Heart left ventricle (tissue), 13 donors: ENCODE measurements around the gene PYGM.

Experiments used
- CTCF ChIP-seq, 12 donors: fragments of 200-600 bp; sonication (generic) in 4 of 12; IDR thresholded peaks; one replicate each; pipeline versions ENCODE4 v1.5.0 to v1.8.0; 2018 to 2022; ENCODE audit warnings: antibody characterized with exemption in 12 of 12, mild to moderate bottlenecking in 5 of 12
- POLR2A ChIP-seq, 2 donors: fragments of 450-650 bp; IDR thresholded peaks; one replicate each; pipeline ENCODE4 v1.6.1; 2017; ENCODE audit warnings: antibody characterized with exemption in 2 of 2, mild to moderate bottlenecking in 2 of 2, moderate library complexity in 2 of 2
- donor health status: ischemic (EF 13 %, LVEDD 7.1; RV severe dilation, severe dysfunction).
- donor health status: DM: no; HTN: yes; CAD: no.
- donor health status: DM: no; HTN: no; CAD: no.
- donor health status: ischemic (EF 25% LVEDD 6.9; RV normal size, moderate dysfunction).
- donor health status: ischemic (EF 25% LVEDD 5.7; RV mildly dilated, moderate dysfunction).
- donor health status: ischemic (EF 35%, LVEDD 5.7; RV mildly dilated, moderate dysfunction).
- donor health status: nonischemic (EF 11% LVEDD 7.7; RV severe dilation, severe dysfunction).
- donor health status: DM: yes; HTN: yes; CAD: no.
- donor health status: PGD.
- donor health status: ischemic (EF 29% LVEDD 5.4; RV normal size, mild dysfunction).
- donor health status: nonischemic (EF 23%, LVEDD 6.1; RV moderate dilation, normal function).

GRCh38 chr11:64739871-64740270, 19.9 kb downstream of the PYGM start:
- TF ChIP-seq POLR2A (IDR thresholded peaks at IDR 0.05) (no peak), CTCF (IDR thresholded peaks at IDR 0.05) (no peak)
